GM21529 (cell line): ENCODE data around the gene VPREB3.

ENCODE experiments used
- ATAC-seq: cut with Tn5 transposase; IDR thresholded peaks from one replicate; pipeline ENCODE4 v1.9.1; 2021; ENCODE audit not compliant: unreplicated experiment

Gene VPREB3, protein sequence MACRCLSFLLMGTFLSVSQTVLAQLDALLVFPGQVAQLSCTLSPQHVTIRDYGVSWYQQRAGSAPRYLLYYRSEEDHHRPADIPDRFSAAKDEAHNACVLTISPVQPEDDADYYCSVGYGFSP

DNA sequence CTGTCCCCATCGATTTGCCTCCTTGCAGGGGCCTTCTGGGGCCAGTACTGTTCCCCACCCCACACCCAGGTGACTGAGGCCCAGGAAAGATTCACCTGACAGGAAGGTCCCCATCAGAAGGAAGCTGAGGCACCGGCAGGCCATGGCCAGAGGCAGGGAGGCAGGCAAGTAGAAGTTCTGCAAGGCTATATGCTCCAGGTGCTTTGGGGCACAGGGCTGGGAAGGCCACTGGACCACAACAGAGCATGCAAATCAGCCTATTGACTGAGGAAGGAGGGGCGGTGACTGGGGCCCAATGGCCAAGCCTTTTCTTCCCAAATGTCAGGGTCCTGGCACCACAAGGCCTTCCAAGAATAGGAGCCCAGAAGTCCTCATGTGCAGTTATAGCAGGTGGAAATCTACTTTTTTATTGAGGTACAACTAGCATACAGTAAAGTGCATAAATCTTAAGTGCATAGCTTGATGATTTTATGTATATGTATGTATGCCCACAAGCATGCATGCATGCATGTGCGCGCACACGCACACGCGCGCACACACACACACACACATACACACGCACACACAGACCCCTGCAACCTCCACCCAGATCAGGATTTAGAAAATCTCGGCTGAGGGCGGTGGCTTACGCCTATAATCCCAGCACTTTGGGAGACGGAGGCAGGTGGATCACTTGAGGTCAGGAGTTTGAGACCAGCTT, at the start of gene VPREB3:
TSS of gene VPREB3 (minus strand) at position 206 of the 700 bp plus-strand sequence. CDS start at position 144, 62 bp downstream.
- ATAC-seq, result no peak

DNA sequence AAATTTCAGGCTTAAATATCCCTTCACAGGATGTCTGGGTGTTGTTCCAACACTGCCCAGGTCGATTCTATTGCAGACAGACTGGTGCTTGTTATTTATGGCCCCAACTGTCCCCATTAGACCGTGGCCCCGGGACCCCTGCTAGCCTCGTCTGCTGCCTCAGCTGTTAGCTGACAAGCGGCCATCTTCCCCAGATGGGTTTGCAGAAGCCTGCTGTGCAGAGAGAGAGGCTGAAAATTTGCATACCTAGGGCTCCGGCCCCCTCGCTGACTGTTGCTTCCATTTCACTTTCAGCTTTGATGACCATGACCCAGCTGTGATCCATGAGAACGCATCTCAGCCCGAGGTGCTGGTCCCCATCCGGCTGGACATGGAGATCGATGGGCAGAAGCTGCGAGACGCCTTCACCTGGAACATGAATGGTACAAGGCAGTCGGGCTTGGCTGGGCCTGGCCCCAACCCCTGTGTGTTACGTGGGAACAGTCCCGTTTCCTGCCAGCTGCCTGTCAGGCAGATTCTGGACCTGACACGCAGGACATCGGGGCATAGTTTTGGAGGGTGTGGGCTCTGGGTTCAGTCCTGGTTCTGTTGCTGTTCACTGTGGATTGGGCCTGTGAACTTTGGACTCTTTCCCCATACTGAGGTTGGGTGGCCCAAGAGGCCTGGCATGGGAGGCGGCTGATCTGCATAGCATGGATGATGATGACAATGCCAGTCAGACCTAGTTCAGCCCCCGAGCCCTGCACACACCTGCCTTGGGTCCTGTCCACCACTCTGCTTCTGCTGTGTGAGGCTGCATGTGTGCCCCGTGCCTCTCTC, 49.0 kb upstream of the VPREB3 start:
- peak; percentile 36 for ATAC-seq

- no peak for ATAC-seq
Observed at GRCh38 chr22:23801886-23802377, 47.7 kb upstream of the VPREB3 start.

DNA sequence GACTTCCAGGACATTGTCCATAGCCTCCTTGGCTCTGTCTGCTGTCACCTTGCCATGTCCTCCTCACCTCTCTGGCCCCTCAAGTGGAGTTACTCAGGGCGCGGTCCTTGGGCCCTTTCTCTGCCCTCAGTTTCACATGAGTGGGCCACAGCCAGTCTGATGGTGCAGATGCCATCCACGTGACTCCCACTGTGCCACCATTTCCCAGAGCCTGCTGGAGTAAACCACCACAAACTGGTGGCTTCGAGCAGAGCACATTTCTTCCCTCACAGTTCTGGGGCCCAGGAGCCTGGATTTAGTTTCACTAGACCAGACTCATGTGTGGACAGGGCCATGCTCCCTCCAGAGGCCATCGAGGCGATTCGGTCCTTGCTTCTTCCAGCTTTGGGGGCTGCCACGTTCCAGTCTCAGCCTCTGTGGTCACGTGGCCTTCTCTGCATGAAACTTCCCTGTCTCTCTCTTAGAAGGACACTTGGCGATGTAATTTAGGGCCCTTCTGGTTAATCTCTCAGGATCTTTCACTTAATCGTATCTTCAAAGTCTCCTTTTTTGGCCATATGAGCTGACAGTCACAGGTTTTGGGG, 47.1 kb upstream of the VPREB3 start:
- peak; percentile 10 for ATAC-seq

DNA sequence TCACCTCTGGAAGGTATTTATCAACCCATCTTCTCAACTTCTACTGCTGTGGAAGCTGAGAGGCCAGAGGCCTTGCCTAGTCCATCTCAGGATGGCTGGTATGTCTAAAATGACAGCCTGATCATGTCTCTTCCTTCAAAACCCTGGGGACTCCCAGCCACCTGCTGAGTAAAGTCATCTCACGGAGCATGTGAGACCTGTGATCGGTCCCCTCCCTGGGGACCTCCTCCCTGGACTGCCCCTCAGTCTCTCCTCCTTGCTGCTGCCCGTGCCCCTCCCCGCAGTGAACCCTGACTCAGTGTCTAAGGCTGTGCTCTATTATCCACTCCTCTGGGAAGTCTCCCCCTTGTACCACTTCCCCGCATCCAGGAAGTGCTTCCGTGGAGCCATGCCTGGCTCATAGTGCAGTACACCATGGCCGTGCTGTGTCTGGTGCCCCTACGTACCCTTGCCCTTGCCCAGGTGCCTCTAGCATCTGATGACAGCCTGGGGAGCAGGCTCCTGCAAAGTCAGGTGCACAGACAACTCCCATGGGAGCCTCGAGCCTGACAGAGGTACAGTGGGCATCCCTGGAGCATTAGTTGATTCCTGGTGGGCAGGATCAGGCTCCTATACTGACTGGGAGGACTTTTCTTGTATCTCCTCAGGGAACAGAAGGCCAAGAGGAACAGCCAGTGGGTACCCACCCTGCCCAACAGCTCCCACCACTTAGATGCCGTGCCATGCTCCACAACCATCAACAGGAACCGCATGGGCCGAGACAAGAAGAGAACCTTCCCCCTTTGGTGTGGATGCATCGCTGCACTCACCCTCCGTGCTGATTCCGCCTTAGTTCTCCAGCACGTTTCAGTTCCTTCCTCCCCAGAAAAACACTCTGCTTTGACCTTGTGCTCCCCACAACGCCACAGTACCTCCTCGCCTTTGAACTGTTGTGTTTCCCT, 46.3 kb upstream of the VPREB3 start:
- peak; percentile 50 for ATAC-seq

DNA sequence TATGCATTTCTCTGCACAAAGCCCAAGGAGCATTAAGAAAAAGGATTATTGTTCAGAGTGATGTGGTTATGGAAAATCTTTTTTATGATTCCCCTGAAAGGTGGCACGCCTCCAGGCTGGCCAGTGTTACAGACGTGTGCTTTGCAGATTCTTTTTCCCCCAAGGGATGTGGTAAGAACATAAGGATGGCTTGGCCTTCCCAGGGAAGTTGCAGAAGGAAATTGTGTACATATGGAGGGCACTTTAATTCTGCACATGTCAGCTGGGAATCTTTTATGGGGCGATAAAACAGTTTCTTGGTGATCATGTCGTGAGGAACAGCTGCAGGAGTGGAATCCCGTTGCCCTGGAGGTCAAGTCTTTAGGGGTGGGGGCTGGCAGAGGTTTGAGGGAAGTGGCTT, 42.2 kb upstream of the VPREB3 start:
- ATAC-seq, result no peak

DNA sequence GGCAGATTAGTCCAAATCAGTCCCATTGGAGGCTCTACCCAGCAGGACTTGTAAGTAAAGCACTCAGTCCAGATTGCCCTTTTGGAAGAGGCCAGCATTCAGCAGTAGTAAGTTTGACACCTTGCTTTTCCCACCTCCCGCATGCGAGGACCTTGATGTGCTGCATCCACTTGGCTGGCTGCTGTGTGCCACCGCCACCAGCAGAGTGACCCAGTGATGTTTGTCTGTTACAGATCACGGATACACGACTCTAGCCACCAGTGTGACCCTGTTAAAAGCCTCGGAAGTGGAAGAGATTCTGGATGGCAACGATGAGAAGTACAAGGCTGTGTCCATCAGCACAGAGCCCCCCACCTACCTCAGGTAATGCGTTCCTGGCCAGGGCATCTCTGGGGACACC, 39.1 kb upstream of the VPREB3 start:
- no peak for ATAC-seq

DNA sequence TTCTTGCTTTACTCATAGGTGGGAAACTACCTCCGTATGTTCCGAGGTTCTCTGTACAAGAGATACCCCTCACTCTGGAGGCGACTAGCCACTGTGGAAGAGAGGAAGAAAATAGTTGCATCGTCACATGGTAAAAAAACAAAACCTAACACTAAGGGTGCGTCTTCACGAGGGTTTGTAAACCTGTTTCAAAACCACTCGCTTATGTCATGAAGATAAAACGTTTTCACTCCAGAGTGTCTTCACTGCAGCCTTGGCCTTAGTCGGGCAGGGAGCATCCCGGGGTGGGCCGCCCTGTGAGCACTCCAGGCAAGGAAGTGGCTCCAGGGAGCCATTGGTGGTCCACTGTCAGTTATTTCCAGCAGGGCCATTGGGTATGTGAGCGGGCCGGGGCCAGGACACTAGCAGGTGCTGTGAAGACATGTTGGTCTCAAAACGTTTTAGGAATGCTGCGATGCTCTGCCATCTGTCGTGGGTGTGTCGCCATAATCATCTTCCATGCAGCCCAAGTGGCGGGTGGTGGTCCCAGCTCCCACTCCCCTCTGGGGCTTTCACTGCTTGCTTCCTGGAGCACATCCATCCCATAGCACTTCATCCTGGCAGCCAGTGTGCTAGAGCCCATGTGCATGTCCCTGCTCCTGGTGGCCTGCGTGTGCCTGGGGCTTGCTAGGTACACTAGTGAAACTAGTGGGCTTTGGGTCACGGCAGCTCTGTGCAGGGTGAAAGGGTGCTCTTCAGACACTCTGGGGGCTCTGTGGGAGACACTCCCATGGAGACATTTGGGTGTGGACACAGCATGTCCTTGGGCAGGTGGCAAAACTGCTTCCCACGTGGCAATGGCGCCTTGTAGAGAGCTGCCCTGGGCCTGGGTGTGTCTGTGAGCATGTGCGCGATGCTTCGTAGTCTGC, 37.8 kb upstream of the VPREB3 start:
- ATAC-seq, result no peak

DNA sequence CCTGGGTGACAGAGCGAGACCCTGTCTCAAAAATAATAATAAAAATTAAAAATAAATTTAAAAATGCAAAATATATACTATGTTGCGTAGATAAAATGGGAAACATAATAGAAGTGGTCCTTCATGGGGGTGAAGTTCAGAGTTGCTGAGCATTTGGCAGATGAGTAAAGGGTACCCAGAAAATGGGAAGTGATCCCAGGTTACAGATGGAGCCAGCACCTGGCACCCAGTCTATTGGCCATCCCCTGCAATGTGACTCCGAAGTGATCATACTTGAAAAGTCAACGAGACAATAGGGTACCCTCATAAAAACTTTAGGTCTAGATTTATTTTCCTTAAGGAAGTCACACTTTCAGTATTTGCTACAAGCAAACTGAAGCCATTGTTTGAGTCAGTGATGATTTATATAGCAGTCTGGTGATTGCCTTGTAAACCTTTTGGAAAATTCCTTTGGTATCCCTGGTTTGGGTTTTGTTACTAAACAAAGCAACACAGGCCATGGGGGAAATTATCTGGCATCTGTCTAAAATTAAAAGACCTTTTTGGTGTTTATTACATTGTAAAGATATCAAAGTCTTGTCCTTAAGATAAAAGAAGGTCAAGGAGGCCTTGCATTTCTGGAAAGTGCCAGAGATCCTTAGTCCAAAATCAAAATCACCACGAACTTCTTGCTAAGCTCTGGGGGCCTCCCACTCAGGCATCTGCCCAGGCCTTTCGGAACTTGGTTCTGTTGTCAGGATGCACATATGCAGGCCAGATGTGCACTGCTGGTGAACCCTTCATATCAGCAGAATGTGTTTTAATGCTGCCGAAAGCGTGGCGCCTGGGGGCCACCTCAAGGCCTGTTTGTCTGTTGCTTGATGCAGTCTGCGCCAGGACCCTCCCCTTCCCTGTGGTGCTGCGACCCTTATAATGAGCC, 36.9 kb upstream of the VPREB3 start:
- ATAC-seq, result no peak

DNA sequence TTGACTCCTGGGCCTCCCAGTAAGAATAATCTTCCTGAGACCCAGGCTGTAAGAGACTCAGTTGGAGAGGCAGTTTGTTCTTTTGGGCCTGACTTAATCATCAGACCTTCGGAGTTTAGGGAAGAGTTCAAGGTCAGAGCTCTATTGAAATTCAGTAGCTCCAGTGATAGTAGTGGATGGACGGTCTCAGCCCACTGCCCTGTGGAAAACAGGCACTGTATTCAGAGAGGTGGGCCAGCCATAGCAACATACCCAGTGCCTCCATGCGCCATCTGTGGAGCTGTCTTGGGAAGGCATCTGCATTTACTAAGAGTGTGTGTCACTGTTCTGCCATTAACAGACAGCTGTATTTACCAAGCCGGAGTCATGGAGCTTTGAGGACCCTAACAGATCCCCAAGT, 35.4 kb upstream of the VPREB3 start:
- no peak for ATAC-seq

DNA sequence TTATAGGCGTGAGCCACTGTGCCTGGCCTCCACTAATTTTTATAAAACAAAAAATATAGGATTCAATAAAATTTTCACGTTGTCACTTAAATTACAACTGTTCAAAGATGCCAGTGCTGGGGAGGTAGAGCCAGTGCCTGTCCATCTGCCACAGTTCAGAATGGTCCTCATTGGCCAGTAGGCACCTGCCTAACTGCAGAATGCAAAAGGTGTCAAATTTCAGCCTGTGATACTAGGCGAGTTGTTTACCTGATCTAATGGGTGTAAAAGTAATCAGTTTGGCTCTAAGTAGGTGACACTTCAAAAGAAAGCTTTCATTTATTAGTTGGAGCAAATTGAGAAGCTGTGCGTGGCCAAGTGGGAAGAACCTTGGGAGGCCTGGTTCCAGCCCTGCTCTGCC, 34.9 kb upstream of the VPREB3 start:
- no peak for ATAC-seq

GRCh38 chr22:23787910-23788309, 33.7 kb upstream of the VPREB3 start:
- ATAC-seq, result no peak

- peak; percentile 18 for ATAC-seq
Observed at GRCh38 chr22:23787600-23787896, 33.3 kb upstream of the VPREB3 start.

- peak; percentile 65 for ATAC-seq
Observed at GRCh38 chr22:23786752-23787599, 32.8 kb upstream of the VPREB3 start, which contains the start of gene SMARCB1. Gene SMARCB1 (plus strand): TSS chr22:23786966. CDS start chr22:23787170, 204 bp downstream.

DNA sequence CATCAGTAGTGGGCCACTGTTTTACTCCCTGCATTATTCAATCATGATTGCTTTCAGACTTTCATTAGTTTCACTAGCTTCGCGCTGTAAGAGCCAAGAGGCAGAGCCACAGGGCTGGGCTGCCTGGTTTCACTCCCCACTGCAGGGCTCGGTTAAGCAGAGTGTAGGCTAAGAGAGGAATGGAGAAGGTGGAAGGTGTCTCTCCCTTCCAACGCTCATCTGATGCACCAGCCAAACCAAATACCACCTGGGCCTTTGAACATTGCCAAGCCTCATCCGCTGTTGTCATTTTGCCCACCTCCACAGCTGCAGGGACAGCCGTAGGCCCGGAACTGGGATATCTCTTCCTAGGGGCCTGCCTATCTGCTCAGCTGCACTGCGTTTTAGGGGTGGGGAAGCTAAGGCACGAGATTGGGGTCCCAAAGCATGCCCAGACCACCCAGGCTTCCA, 32.1 kb upstream of the VPREB3 start:
- ATAC-seq, result no peak

GRCh38 chr22:23784215-23784732, 30.0 kb upstream of the VPREB3 start:
- no peak for ATAC-seq
